ENCODE measurements around the gene FXYD5. TPM values are rescaled to one million over a fixed set of nuclear protein-coding genes. Genes with fewer than 3 reads are reported as not detected.
"Not testable (repeated sequence)": the region's sequence is repeated elsewhere in the genome, so short reads cannot be mapped to it uniquely, and the experiment has no call there.

FXYD5 gene
- total and polyA plus RNA-seq, 2 donors from 2014 or later = 41.9 to 84.5 TPM

- Histone ChIP-seq H3K9ac (ENCODE audit: low read length in 3 of 3) (no peak overlapping the region), H3K36me3 (ENCODE audit: control insufficient read depth in 2 of 3, insufficient read depth in 3 of 3, low read length in 3 of 3) (no peaks in the 10 kb centered on the region), H3K27me3 (ENCODE audit: control insufficient read depth, insufficient read depth, low read length) (no peaks in the 10 kb centered on the region), H3K4me3 (ENCODE audit: low read length in 3 of 3) (no peak overlapping the region), H3K27ac (ENCODE audit: low read depth in 2 of 2, low read length in 2 of 2) (no peak overlapping the region), H3K9me3 (ENCODE audit: control insufficient read depth in 2 of 3, insufficient read depth in 1 of 3, low read length in 3 of 3) (no peaks in the 10 kb centered on the region), H3K4me1 (ENCODE audit: control insufficient read depth in 2 of 3, insufficient read depth in 2 of 3, low read depth in 1 of 3, low read length in 3 of 3) (no peaks in the 10 kb centered on the region)
- intact Hi-C loops (cut with DNase I) = no loop called here
- no peak for FAIRE-seq
- no peak for DNase-seq
- no peak for TF ChIP-seq CTCF (IDR thresholded peaks at IDR 0.05; ENCODE audit: borderline replicate concordance, extremely low read depth, insufficient read depth)
Measured at GRCh38 chr19:35194012-35194984, 39.8 kb downstream of the FXYD5 start.

- no peaks in the 10 kb centered on the region for H3K27me3 ChIP-seq (ENCODE audit: control insufficient read depth, insufficient read depth, low read length)
- H3K9ac ChIP-seq (ENCODE audit: low read length in 3 of 3) = no peak overlapping the region
- H3K27ac ChIP-seq (ENCODE audit: low read depth in 2 of 2, low read length in 2 of 2) = no peak overlapping the region
- H3K4me3 ChIP-seq (ENCODE audit: low read length in 3 of 3) = no peak overlapping the region
- no peak for TF ChIP-seq CTCF (IDR thresholded peaks at IDR 0.05; ENCODE audit: borderline replicate concordance, extremely low read depth, insufficient read depth)
- H3K9me3 ChIP-seq (ENCODE audit: control insufficient read depth in 2 of 3, insufficient read depth in 1 of 3, low read length in 3 of 3) = no peaks in the 10 kb centered on the region
- FAIRE-seq (no peak), DNase-seq (peak in 1 of 5 donors; percentile 27)
- no peaks in the 10 kb centered on the region for H3K4me1 ChIP-seq (ENCODE audit: control insufficient read depth in 2 of 3, insufficient read depth in 2 of 3, low read depth in 1 of 3, low read length in 3 of 3)
- no peaks in the 10 kb centered on the region for H3K36me3 ChIP-seq (ENCODE audit: control insufficient read depth in 2 of 3, insufficient read depth in 3 of 3, low read length in 3 of 3)
- intact Hi-C loops (cut with DNase I) = no loop called here
Measured at GRCh38 chr19:35195830-35196229, 41.3 kb downstream of the FXYD5 start.

- H3K4me1 ChIP-seq (ENCODE audit: control insufficient read depth in 2 of 3, insufficient read depth in 2 of 3, low read depth in 1 of 3, low read length in 3 of 3); H3K27me3 ChIP-seq (ENCODE audit: control insufficient read depth, insufficient read depth, low read length); H3K4me3 ChIP-seq (ENCODE audit: low read length in 3 of 3); H3K27ac ChIP-seq (ENCODE audit: low read depth in 2 of 2, low read length in 2 of 2); H3K9me3 ChIP-seq (ENCODE audit: control insufficient read depth in 2 of 3, insufficient read depth in 1 of 3, low read length in 3 of 3); H3K36me3 ChIP-seq (ENCODE audit: control insufficient read depth in 2 of 3, insufficient read depth in 3 of 3, low read length in 3 of 3); FAIRE-seq; intact Hi-C loops (cut with DNase I); DNase-seq; H3K9ac ChIP-seq (ENCODE audit: low read length in 3 of 3): not testable (repeated sequence)
Measured at GRCh38 chr19:35196861-35197260, 42.3 kb downstream of the FXYD5 start.

- Histone ChIP-seq H3K36me3 (ENCODE audit: control insufficient read depth in 2 of 3, insufficient read depth in 3 of 3, low read length in 3 of 3) (no peaks in the 10 kb centered on the region), H3K4me3 (ENCODE audit: low read length in 3 of 3) (no peak overlapping the region), H3K27me3 (ENCODE audit: control insufficient read depth, insufficient read depth, low read length) (no peaks in the 10 kb centered on the region), H3K9me3 (ENCODE audit: control insufficient read depth in 2 of 3, insufficient read depth in 1 of 3, low read length in 3 of 3) (no peaks in the 10 kb centered on the region), H3K9ac (ENCODE audit: low read length in 3 of 3) (no peak overlapping the region), H3K27ac (ENCODE audit: low read depth in 2 of 2, low read length in 2 of 2) (no peak overlapping the region), H3K4me1 (ENCODE audit: control insufficient read depth in 2 of 3, insufficient read depth in 2 of 3, low read depth in 1 of 3, low read length in 3 of 3) (no peaks in the 10 kb centered on the region)
- no peak for TF ChIP-seq CTCF (IDR thresholded peaks at IDR 0.05; ENCODE audit: borderline replicate concordance, extremely low read depth, insufficient read depth)
- FAIRE-seq (no peak), DNase-seq (no peak)
- intact Hi-C loops (cut with DNase I) = no loop called here
Measured at GRCh38 chr19:35199481-35199880, 44.9 kb downstream of the FXYD5 start.
